Renal pelvis (tissue), 4 donors: ENCODE results near the gene SYT12. TPM values are rescaled to one million over a fixed set of nuclear protein-coding genes. Genes with fewer than 3 reads are reported as not detected.
"Not testable (repeated sequence)": the region's sequence is repeated elsewhere in the genome, so short reads cannot be mapped to it uniquely, and the experiment has no call there.

ENCODE experiments used
- DNase-seq: peaks from one replicate; pipeline ENCODE4 v3.0.0-alpha.2; 2013
- polyA plus RNA-seq, 3 donors: library from polyadenylated mRNA; unstranded; fragments of 120-200 nt; gene quantifications; one replicate each; pipeline ENCODE4 v1.2.1, GENCODE V29; 2013; ENCODE audit not compliant: insufficient read length in 3 of 3

Gene SYT12
- polyA plus RNA-seq, 3 donors: 0.16 to 0.30 (median 0.18) TPM

DNA sequence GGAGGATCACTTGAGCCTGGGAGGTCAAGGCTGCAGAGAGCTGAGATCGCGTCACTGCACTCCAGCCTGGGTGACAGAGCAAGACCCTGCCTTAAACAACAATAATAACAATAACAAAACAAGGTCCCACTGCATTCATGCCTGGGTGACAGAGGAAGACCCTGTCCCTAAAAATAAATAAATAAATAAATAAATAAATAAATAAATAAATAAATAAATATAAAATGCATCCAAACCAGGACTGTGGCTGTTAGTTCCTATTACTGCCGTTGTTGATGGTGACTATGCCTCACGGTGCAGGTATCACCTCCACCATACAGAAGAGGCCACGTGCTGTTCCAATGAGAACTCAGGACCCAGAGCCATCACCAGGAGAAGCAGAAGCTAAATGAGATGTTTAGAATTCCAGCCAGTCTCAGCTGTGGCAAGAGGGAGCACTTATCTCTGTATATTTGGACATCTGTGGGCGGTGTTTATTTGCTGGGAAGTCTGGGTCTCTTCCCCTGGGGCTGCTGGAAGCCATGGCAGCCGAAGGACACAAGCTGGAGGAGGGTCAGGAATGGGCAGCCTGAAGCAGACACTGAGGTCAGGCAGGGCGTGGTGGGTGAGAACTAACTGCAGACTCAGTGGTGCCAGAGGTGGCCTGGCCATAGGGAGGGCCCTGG lies 26.2 kb upstream of the SYT12 start:
- no peak for DNase-seq

DNA sequence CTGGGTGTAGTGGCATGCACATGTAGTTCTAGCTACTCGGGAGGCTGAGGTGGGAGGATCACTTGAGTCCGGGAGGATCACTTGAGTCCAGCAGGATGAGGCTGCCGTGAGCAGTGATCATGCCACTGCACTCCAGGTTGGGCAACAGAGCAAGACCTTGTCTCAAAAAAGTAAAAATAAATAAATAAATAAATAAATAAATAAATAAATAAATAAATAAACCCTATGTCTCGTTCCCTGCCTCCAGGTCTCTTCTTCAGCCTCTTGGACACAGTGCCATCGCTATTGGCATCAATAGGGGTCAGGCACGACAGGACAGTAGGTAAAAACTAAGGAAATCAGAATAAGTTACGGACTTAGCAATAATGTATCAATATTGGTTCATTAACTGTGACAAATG lies 23.4 kb upstream of the SYT12 start:
- DNase-seq: no peak

DNA sequence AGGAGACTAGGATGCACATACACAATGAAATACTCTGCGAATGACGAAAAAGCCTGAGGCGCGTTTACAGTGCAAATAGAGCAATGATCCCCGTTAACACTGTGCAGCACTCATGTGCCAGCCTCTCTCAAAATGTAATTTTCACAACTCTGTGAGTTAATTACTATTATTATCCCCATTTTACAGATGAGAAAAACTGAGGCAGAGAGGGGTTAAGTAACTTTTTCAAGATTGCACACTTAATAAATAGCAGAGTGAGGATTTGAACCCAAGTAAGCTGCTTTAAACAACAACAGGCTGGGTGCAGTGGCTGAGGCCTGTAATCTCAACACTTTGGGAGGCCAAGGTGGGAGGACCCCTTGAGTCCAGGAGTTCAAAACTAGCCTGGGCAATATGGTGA lies 21.6 kb upstream of the SYT12 start:
- DNase-seq: no peak

DNA sequence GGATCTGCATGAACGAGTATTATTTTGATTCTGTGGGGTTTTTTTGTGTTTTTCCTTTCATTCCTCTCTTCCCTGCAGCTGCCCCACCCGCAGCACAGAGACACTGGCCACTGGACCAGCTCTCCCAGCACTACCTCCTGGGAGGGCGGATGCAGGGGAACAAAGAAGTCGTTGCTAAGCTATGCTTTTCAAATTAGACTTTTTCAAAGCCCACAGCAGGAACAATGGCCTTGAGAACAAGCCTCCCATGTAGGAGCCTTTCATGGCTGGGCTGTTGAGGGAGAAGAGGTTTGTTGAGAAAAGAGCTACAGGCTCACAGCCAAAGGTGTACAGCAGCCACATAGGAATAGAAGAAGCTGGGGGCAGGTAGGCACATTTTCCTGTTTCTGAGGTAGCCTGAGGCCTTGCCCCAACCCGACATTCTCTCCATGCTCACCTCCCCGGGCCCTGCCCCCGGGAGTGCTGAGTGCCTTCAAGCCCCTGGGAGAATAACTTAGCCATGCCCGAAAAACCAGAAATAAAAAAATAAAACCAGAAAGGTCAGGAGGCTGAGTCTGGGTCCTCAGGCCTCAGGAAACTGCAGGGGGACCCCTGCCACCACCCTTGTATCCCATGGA lies 20.5 kb upstream of the SYT12 start:
- DNase-seq: no peak

DNA sequence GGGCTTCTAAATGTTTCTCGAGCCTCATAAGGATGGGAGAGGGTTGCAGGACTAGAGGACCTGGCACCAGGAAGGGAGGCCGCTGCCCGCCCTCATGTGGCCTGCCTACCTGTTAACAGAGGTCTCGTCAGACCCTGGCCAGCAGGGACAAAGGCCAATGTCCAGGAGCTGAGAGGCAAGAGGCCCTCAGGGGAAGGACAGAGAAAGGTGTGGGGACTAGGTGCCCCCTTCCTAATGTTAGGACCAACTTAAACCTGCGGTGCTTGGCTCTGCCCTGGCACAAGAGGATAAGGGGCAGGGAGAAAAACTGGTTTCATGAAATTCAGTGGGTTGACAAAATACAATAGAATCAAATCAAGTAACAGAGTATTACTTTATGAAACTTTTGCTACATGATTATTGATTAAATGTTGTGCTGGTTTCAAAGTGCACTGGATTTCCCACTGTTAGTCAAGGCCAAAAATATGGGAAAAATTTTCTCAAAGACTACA lies 20.0 kb upstream of the SYT12 start:
- no peak for DNase-seq

DNA sequence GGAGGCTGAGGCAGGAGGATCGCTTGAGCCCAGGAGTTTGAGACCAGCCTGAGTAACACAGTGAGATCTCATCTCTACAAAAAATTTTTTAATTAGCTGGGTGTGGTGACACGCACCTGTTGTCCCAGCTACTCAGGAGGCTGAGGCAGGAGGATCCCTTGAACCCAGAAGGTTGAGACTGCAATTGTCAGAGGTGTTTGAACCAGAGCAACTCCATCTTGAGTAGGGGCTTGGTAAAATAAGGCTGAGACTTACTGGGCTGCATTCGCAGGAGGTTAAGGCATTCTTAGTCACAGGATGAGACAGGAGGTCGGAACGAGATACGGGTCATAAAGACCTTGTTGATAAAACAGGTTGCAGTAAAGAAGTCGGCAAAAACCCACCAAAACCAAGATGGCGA lies 17.7 kb upstream of the SYT12 start:
- DNase-seq: not testable (repeated sequence)

DNA sequence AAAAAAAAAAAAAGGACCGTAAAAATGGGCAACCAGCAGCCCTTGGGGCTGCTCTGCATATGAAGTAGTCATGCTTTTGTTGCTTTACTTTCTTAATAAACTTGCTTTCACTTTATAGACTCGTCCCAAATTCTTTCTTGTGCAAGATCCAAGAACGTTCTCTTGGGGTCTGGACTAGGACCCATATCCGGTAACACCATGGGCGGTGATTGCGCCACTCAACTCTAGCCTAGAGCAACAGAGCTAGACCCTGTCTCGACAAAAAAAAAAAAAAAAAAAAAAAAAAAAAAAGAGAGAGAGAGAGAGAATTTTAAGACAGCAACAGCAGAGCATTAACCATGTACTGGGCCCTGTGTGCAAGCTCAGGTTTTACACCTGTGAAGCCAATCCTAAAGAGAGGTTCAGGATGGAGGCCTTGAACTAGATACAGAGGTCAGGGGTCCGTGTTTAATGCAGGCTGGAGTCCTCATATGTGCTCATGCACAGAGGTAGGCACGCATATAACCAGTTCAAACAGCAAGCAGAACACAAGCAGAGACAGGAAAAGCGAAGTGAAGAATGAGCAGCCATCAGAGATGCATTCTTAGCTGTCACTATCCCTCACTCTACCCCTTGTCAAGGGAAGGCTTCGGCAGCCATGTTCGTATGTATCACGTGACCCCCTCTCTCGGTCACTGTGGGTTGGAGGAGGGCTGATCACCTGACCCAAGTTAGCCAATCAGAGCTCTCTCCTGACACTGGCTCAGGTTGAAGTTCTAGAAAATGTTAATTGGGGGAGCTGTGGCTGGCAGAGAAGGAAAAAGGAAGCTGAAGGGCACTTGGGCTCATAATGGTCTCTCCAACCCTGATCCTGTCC lies 16.7 kb upstream of the SYT12 start:
- no peak for DNase-seq

DNA sequence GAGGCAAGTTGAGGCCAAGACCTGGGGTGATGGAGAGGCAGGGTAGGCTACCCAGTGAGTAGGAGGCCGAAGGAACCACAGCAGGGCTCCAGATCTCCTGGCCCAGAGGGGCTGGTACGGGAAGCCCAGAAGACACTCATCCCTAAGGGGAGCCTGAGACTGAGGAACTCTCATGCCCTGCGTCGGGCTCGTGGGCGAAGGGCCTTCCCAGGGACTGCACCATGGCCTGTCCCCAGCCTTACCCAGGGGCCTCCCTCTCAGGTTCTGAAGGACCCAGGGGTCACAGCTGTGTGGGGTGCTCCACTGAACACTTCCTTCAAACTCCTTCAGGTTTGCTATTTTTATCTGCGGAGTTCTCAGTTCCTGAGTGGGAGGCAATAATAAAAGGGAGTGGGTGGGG lies 15.8 kb upstream of the SYT12 start:
- DNase-seq: no peak

DNA sequence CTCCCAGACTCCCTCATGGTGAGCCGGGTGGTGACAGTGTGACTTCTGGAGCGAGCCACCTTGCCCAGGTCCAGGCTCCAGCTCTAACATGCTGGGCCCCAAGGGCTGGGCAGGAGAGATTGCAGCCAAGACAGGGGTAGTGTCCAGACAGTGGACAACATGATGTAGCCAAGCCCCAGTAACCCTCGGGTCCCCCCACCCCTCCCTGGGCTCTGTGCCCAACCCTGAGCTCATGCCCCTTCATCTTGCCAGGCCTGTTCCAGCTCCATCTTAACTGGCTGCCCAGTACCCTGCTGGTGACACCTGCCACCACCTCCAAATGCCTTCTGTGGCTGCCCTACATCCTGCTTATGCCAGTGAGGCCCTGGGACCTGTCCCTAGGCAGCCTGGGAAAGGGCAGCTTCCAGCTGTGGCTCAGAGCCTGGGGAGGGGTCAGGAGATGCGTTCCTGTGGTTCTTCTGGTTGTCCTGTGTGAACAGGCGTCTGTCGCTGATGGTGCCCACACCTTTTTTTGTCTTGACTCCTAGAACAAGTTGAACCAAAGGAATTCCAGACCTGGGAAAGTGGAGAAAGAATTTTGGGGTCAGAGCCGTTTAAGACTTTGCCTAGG lies 12.5 kb upstream of the SYT12 start:
- no peak for DNase-seq

DNA sequence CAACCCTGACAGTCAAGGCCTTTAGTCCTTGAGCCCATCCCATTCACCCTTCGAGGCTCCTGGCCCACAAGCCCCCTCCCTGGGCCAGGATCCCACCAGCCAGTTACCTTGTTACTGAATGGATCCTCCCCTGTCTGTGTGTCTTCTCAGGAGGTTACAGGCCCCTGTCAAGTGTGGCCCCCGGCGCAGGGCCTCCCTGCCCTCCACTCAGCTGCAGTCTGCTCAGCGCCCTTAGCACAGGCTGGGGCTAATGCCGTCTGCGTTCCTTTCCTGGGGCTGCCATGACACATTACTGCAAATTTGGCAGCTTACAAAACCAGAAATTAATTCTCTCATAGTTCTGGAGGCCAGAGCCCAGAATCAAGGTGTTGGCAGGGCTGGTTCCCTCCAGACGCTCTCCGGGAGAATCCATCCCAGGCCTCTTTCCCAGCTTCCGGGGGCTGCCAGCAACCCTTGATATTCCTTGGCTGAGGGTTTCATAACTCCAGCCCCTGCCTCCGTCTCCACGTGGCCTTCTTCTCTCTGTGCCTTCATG lies 9.4 kb upstream of the SYT12 start:
- no peak for DNase-seq

DNA sequence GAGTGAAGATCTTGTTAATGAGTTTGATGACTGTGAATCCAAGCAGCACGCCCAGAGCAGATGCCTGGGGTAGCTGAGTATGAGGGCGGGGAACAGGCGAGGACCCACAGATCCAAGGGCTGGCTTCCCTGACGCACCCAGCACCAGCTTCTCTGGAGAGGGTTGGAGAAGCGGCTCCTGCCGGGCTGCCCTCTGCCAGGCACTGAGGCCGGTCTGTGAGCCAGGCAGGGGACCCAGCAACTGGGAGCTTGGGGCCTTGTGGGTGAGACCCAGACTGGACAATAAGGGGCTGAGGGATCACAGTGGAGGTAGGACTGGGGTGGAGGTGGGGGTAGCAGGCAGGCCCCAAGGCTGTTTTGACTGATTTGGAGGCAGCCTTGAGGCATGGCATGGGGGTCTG lies 8.6 kb upstream of the SYT12 start:
- no peak for DNase-seq

DNA sequence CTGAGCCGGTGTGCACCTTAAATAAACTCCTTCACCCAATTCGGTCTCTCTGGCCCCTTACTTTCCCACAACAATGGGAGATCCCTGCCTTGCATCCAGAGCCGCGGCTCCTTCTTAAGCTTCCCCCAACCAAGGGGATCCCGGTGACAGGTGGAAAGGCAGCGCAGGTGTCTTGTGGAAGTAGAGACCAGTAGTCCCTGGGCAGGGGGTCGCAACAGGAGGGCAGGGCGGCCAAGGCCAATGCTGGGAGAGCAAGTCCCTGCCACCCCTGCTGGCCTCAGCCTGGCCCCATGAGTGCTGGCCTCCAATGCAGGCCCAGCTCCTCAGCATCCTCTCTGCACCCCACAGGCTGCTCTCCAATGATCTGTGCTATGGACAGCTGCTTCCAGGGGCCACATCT lies 7.9 kb upstream of the SYT12 start:
- DNase-seq: no peak

DNA sequence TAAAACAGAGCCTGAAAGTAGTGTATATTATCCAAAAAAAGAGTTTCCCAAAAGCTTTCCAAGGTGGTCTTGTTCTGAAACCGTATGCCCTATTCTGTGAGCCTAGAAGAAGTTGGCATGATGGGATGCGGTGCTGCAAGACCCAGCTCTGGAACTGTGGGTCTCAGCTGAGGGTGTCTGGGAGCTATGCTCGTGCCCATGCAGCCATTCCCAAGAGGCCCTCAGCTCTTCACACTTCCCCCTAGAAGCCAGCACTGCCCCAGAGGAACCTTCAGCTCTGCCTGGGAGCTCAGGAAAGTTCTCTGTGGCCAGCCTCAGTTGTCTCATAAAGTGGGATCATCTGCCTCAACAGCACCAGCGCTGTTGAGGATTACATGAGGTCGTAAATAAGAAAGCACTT lies 6.4 kb upstream of the SYT12 start:
- no peak for DNase-seq

DNA sequence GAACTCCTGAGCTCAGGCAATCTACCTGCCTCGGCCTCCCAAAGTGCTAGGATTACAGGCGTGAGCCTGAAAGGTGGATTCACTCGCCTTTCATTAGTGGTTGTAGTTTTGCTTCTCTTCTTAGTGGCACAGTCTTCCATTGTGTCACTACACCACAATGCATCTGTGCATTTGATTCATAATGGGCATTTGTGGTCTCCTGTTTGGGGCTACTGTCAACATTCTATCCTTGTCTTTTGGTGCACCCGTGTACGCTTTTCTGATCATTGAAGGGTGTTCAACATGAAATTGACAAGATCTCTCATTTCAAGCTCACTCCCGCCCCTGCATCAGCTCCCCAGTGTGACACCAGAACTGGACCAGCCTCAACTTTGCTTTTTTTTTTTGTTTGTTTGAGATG lies 2.0 kb upstream of the SYT12 start:
- DNase-seq: no peak

DNA sequence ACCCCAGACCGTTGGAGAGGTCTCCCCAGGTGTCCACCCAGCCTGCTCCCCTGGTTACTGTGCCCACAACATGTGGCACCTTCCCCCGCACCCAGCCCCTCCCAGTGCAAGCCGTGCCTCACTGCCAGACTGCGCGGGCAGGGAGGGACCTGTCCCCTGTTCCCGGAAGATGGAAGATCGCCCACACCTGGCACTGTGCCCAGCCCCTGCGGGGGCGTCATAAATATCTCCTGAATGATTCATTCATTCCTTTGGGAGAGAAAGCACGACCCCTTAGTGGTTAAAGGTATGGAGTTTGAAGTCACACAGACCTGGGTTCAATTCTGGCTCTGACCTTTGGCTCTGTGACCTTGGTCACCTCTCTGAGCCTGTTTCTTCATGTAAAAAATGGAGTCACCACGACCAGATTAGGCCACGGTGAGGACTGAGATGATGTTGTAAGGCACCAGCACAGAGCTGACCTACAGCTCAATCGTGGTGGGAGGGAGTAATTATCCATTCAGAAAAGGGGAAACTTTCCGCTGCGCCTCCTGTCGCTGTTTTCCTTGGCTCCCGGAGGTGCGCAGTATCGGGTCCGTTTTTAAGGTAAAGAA lies 497 bp upstream of the SYT12 start:
- no peak for DNase-seq

DNA sequence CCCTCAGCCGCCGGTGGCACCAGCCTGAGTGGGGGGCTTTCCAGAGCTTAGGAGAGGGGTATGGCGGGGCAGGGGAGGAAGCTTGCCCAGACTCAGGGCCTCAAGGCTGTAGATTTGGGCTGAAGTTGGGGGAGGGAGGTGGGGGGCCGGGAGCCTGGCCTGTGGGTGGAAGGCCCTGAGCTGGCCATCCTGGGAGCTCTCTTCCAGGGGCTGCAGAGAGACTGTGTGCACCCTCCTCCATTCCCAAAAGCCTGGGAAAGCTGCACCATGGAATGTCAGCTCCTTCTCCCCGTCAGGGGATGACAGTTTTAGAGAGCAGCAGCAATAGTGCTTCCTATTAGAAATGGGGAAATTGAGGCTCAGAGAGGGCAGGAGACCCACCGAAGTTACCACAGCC lies 1.0 kb downstream of the SYT12 start:
- no peak for DNase-seq

DNA sequence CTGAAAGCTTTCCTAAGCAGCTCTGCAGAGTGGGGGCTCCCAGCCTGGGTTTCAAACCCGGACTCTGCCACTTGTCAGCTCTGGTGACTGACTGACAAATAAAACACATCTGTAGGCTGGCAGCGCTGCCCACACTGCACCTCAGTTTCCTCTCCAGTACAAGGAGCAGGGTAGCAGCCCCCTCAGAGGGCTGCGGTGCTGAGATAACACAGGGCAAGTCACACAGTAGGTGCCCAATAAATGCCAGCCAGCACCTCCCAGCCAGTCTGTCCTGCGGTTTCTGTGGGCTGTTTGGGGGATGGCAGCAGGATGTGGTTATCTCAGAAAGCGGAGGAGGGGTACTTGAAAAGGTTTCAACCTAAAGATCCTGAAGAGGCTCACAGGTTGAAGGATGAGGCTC lies 1.5 kb downstream of the SYT12 start:
- no peak for DNase-seq

DNA sequence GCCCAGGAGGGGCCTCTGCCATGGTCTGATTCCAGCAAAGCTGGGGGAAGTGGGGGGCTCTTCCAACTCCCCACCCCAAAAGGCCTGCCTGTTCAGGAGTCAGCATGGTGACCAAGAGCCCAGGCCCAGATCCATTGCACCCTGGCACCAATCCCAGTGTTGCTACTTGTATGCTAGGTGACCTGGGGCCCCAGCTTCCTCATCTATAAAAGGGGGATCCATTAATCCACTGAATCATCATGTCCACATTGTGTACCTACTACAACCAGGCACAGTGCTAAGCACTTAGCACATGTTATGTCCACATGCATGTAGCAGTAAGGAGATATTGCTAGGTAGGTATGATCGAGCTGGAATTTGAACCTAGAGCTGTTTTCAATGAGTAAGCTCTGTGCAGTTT lies 2.0 kb downstream of the SYT12 start:
- DNase-seq: no peak

DNA sequence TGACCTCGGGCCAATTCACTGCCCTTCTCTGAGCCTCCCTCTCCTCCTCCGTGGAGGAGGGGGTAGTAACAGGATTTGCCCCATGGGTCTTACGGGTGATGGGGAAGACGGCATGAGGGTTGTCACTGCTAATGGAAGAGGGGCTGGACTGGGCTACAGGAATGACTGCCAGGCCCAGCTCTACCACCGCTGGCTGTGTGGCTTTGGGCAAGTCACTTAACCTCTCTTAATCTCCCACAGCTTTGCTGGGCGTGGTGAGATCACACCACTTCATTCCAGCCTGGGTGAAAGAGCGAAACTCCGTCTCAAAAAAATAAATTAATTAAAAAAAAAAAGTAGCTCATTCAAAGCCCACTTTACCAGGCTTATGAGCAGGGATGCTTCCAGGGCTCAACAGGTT lies 2.8 kb downstream of the SYT12 start:
- DNase-seq: no peak

DNA sequence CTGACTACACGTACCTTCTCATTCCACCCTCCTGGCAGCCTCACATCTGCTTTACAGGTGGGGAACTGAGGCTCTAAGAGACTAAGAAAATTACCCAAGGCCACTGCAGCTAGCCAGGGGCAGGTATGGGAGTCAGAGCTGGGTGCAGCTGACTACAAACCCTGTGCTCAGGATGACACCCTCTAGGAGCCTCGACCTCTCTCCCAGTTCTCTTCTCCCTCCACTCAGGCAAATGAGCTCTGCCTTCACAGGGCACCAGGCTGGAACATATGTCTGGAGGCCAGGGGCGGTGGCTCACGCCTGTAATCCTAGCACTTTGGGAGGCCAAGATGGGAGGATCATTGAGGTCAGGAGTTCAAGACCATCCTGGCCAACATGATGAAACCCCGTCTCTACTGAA lies 4.0 kb downstream of the SYT12 start:
- DNase-seq: no peak

DNA sequence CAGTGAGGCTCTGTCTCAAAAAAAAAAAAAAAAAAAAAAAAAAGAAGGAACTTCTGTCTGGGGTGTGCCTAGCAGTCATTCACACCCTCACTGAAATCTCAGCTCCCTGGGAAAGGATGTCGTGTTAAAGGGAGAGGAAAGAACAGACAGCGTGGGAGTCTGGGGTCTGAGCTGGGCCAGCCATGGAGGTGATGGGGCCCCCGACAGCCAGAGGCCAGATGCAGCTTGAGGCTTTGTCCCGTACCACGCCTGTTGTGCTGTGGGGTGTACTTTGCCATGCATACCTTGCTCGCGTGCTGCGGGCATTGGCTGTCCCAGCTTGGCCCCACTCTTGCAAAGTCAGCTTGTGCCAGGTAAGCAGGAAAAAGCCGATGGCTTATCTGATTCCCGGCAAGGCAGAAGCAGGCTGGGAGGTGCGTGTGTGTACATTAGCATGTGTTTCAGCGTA lies 4.6 kb downstream of the SYT12 start:
- no peak for DNase-seq
